GM08714 (cell line): ENCODE results near the gene ZNF77.
"Not testable (repeated sequence)": the region's sequence is repeated elsewhere in the genome, so short reads cannot be mapped to it uniquely, and the experiment has no call there.

Experiments
- H3K4me3 ChIP-seq: fragments of 200-500 bp; sonication (Bioruptor generic); 2 replicates; pipeline ENCODE4 v1.5.1; 2014; ENCODE audit warnings: mild to moderate bottlenecking, low read length, inconsistent platforms
- ZNF274 ChIP-seq: IDR thresholded peaks from 2 replicates; pipeline ENCODE4 v1.6.1; 2012; ENCODE audit warnings: mild to moderate bottlenecking, low read depth, low read length

The ZNF77 gene

DNA sequence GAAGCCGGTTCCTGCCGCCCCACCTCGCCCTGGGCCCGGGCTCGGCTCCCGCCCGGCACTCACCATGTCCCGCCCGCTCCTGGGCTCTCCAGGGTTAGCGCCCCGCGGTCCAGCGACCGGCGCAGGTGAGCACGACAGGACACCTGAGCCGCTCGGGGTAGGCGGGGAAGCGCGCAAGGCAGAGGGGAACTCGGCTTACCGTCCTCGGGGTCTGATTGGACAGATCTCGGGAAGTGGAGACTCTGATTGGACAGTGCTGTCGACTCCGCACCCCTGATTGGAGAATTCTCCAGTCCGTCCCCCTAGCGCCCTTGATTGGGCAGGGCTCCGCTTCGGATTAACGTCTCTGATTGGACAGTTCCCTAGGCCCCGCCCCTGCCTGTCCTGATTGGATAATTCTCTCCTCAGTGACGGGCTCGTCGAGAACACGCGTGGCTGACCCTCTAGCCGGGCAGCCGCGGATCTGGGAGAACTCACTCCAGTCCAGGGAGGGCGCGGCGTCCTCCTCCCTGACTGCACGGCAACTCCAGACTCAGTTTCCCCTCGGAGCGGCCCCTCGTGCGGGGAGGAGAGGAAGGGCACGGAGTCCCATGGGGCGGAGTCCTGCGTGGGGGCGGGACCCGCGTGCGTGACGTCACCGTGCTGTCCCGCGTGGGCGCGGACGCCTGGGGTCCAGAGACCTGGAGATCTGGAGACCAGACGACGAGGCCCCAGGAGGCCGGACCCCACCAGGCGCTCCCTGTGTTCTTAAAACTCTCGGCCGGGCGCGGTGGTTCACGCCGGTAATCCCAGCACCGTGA is at the start of gene ZNF77:
Gene ZNF77 (minus strand): TSS at position 197 of the 800 bp plus-strand sequence. CDS start 131 bp downstream, at position 66.
- no peak for TF ChIP-seq ZNF274
- H3K4me3 ChIP-seq = peak within 1 kb of the TSS; percentile 73

DNA sequence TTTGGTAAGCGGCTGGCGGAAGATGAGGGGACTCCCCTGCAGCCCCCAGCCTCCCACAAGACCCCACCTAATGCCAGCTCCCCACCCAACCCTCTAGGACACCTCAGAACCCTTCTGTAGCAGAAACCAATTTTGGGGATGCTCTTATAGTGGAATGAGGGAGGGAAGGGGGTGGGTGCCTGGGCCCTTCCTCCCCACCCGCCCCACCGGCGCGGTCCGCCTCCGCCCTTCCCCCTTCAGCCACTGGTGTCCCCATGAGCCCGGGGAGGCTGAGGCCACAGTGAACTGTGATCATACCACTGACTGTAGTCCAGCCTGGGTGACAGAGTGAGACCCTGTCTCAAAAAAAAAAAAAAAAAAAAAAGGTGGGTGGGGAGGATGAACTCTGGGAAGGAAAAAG is 48.8 kb upstream of the ZNF77 start:
- no peak overlapping the region for H3K4me3 ChIP-seq
- no peak for TF ChIP-seq ZNF274

DNA sequence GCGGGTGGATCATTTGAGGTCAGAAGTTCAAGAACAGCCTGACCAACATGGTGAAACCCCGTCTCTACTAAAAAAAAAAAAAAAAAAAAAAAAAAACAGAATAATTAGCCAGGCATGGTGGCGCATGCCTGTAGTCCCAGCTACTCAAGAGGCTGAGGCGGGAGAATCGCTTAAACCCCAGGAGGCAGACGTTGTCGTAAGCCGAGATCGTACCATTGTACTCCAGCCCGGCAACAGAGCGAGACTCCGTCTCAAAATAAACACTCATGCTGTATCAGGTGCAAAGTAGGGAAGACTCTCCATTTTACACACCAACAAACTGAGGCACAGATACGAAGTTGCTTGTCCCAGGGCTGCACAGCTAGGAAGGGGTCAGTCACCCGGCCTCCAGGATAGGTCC is 48.2 kb upstream of the ZNF77 start:
- TF ChIP-seq ZNF274 = no peak
- H3K4me3 ChIP-seq = no peak overlapping the region

DNA sequence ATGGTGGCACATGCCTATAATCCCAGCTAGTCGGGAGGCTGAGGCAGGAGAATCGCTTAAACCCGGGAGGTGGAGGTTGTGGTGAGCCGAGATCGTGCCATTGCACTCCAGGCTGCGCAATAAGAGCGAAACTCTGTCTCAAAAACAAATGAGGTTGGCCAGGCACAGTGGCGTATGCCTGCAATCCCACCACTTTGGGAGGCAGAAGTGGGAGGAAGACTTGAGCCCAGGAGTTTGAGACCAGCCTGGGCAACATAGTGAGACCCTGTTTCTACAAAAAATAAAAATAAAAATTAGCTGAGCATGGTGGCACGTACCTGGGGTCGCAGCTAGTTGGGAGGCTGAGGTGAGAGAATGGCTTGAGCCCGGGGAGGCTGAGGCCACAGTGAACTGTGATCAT is 47.6 kb upstream of the ZNF77 start:
- not testable (repeated sequence) for H3K4me3 ChIP-seq

DNA sequence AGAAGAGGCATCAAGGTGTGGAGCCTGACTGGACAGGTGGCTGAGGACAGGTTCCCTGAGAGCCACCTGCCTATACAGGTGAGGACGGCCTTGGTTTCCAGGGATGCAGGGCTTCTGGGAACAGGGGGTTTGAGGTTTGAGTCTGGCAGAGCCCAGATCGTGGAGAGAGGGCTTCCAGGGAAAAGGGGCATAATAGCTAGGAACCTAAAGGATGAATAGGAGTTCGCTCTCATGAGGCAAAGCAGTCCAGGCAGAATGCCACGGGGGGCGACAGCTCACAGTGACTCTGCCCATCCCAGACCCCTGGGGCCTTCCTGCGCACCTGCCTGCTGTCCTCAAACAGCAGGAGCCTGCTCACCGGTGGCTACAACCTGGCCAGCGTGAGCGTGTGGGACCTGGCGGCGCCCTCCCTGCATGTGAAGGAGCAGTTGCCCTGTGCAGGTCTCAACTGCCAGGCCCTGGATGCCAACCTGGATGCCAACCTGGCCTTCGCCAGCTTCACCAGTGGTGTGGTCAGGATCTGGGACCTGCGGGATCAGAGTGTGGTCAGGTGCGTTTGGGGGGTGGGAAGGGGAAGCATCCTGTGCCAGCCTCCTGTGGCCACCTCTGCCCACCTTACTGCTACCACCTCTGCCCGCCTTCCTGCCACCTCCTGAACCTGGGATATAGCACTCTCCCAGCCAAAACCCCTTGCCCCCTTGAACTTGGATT is 44.6 kb upstream of the ZNF77 start:
- TF ChIP-seq ZNF274 = no peak
- no peak overlapping the region for H3K4me3 ChIP-seq

DNA sequence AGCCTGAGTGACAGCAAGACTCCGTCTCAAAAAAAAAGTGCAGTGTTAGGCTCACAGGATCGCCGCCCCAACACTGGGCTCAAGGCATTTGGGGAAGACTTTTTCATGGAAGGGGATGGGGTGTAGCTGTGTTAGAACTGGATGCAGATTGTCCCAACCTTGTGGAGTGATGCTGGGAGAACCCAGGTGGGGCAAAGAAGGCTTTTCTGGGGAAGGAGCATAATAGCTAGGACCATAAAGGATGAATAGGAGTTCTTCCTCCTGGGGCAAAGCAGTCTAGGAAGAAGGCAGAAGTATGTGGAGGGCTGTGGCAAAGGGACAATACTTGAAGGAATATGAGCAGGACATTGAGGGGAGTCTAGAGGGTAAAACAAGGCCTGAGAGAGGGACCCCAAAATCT is 43.8 kb upstream of the ZNF77 start:
- H3K4me3 ChIP-seq = no peak overlapping the region
- no peak for TF ChIP-seq ZNF274

DNA sequence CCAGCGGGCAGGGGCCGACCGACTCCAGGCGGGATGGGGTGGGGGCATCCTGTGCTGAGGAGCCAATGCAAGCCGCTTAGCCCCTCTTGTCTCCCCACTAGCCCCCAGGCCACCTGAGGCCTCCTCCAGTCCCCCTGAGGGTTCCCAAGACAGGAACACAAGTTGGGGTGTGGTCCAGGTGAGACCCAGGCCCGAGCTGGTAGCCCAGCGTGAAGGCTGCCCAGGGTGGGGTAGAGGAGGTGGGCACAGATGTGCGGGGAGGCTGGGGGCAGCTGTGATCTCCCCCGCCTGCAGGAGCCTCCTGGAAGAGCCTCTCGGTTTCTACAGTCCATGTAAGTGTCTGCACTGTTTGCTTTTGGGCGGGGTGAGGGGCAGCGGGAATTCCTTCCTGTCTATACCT is 43.0 kb upstream of the ZNF77 start:
- no peak for TF ChIP-seq ZNF274

DNA sequence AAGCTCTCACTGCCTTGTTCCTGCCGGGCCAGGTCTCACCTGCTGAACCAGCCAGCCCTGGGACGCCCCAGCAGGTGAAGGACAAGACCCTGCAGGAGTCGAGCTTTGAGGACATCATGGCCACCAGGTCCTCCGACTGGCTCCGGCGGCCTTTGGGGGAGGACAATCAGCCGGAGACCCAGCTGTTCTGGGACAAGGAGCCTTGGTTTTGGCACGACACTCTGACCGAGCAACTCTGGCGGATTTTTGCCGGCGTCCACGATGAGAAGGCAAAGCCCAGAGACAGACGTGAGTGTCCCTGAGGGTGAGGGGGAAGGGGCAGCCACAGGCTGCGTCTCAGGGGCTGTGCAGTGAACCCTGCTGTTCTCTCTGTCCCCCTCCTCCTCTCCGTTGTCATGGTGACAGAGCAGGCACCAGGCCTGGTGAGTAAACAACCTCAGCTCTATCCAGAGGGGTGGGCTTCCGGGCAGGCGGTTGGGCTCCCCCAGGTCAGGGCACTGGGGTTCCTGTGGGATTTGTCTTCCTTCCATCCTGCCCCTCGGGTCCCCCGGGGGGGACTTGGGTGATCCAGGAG is 42.3 kb upstream of the ZNF77 start:
- TF ChIP-seq ZNF274 = no peak
- no peak overlapping the region for H3K4me3 ChIP-seq

More for the DNA sequence above, 43.0 kb upstream of the ZNF77 start:
- H3K4me3 ChIP-seq = no peak overlapping the region

DNA sequence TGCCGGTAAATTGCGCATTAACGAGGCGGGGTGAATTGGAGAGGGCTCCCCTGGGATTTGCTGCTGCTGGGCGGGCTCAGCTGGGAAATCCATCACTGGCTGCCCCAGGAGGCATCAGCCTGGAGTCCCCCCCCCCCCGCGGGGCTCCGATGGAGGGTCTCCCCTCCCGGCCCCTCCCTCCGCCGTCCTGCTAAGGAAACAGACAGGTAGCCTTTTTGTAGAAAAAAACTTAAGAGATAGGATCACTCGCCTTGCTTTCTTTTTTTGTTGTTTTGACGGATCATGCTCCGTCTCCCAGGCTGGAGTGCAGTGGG is 39.4 kb upstream of the ZNF77 start:
- H3K4me3 ChIP-seq = no peak overlapping the region; the same call in 1 of the 2 replicates

DNA sequence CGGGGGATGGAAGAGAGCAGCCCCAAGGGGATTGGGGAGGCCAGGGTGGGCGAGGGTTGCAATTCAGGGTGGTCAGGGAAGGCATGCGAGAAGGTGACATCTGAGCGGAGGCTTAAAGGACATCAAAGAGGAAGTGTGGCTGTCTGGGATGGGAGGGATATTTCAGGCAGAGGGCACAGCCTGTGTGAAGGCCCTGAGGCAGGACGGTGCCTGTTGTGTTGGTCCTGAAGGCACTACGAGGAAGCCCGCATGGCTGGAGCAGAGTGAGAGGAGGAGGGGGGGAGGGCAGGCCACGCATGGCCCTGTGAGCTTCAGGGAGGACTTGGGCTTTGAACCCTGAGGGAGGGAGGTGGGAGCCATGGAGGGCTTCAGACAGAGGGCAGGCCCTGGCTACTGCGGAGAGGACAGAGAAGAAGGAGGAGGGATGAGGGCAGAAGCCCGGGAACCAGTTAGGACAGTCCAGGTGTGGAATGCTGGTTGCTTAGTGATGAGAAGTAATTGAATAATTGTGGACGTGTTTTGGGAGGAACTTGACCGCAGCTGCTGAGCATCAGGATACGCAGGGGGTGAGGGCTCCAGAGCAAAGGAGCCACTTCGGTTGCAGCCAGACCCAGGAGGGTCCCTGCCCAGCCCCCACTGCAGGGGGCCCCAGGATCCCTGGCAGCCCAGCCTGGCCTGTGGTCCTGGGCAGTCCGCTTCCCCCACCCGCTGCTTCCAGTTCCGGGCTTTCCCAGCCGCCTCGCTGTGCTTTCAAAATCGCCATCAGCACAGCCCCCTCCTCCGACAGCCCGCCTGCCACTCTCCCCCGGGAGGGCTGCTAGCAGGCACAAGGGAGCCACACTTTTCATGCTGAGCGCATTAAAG is 38.8 kb upstream of the ZNF77 start:
- no peak overlapping the region; the same call in 1 of the 2 replicates for H3K4me3 ChIP-seq
- no peak for TF ChIP-seq ZNF274

More for the DNA sequence above, 39.4 kb upstream of the ZNF77 start:
- no peak for TF ChIP-seq ZNF274

DNA sequence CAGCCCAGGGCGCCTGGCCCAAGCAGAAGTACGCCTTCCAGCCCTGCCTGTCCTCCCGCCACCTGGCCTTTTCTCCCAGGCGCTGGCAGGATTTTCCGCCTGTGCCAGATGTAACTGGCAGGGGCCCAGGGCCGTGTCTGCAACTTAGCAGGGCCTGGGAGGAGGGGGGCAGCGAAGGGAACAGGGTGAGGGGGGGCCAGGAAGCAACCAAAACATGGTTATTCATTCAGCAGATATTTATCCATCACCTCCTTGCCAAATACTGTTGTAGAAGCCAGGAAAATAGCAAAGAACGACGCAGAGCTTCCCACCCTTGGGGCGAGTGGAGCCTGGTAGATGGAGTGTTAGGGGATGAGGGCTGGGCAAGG is 38.2 kb upstream of the ZNF77 start:
- TF ChIP-seq ZNF274 = no peak
- H3K4me3 ChIP-seq = no peak overlapping the region

DNA sequence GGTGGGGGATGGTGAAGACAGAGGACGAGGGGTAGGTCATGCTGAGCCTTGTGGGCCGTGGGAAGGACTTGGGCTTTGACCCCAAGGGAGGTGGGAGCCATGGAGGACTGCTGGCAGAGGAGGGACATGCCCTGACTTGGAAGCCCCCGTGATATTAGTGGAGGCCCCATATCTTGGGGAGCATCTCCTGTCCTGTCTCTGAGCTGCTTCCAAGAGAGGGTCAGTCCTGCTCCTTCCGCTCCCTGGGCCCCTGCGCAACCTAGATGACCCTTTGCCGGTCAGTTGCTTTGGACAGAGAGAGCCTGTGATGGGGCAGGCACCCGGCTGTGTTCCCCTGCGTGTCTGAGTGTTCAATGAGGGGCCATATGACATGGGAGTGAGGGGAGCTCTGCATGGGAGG is 37.8 kb upstream of the ZNF77 start:
- TF ChIP-seq ZNF274 = no peak
- H3K4me3 ChIP-seq = no peak overlapping the region

DNA sequence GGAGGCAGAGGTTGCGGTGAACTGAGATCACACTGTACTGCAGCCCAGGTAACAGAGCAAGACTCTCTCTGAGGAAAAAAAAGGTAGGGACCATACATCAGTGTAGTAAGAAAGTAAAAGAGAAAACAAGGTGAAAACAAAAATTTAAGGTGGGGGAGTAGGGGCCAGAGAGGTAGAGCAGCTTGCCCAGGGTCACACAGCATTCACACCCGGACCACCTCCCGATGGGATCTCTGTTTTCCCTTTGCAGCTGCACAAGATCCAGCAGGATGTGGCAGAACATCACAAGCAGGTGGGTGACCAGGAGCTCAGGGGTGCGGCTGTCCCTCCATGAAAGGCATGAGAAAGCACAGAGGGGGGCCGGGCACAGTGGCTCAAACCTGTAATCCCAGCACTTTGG is 37.1 kb upstream of the ZNF77 start:
- TF ChIP-seq ZNF274 = no peak
- no peak overlapping the region for H3K4me3 ChIP-seq

DNA sequence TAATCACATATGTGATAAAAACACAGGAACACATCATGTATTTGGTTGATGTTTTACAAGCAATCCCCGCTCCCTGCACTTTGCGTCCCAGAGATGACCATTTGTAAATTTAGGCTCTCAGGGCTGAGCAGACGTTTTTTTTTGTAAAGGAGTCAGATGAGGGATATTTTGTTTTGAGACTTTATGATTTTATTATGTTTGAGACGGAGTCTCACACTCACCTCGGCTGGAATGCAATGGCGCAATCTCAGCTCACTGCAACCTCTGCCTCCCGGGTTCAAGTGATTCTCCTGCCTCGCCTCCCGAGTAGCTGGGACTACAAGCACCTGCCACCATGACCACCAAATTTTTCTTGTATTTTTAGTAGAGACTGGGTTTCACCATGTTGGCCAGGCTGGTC is 34.0 kb upstream of the ZNF77 start:
- H3K4me3 ChIP-seq = no peak overlapping the region
- no peak for TF ChIP-seq ZNF274

DNA sequence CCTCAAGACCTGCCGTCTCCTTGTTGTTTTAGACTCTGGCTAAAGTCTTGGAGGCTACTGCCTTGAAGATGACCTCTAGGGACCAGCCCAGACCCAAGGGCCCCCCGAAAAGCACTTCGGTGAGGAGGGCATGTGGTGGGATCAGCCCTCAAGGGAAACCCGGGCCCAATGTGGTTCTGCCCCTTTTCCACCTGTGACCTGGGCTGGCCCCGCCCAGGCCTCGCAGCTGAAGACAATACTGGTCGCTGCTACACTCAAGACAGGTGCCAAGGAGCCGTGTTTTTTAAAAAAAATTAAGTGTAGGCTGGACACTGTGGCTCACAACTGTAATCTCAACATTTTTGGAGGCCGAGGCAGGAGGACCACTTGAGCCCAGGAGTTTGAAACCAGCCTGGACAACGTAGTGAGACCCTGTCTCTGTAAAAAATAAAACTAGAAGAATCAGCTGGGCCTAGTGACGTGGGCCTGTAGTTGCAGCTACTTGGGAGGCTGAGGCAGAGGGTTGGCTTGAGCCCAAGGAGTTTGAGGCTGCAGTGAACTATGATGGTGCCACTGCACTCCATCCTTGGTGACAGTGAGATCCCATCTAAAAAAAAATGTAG is 33.5 kb upstream of the ZNF77 start:
- no peak overlapping the region for H3K4me3 ChIP-seq
- no peak for TF ChIP-seq ZNF274
